DMS114 treated with DMSO at 0.1 percent for 48 hours (cell line): Measurements from ENCODE around the gene UQCC3.
"Not testable (repeated sequence)": the region's sequence is repeated elsewhere in the genome, so short reads cannot be mapped to it uniquely, and the experiment has no call there.

ENCODE experiments used
- DNase-seq: peaks from one replicate; lab custom pipeline; 2025; ENCODE audit not compliant: unreplicated experiment; lab: John Stamatoyannopoulos, UW

UQCC3 gene

GRCh38 chr11:62702246-62702645 is 30.8 kb downstream of the UQCC3 start:
- no peak for DNase-seq

- not testable (repeated sequence) for DNase-seq
These were observed 32.4 kb downstream of the UQCC3 start for GRCh38 chr11:62703921-62704320.

GRCh38 chr11:62705413-62705812 is 33.9 kb downstream of the UQCC3 start:
- no peak for DNase-seq

GRCh38 chr11:62705880-62706849 is 34.7 kb downstream of the UQCC3 start:
- peak; percentile 80 for DNase-seq

GRCh38 chr11:62706850-62707247 is 35.4 kb downstream of the UQCC3 start:
- no peak for DNase-seq

- no peak for DNase-seq
These were observed 35.9 kb downstream of the UQCC3 start, which contains the start of the genes BSCL2 and GNG3 for GRCh38 chr11:62707277-62707861. Gene BSCL2, minus strand, starts transcription at chr11:62707424. Its CDS starts 229 bp downstream, at chr11:62707195. Gene GNG3, plus strand, starts transcription at chr11:62707676. Its CDS starts 620 bp downstream, at chr11:62708296.

GRCh38 chr11:62708392-62708791 is 36.9 kb downstream of the UQCC3 start:
- DNase-seq, result no peak

GRCh38 chr11:62708793-62709192 is 37.3 kb downstream of the UQCC3 start:
- DNase-seq, result no peak

- DNase-seq, result peak; percentile 98
These were observed 38.0 kb downstream of the UQCC3 start for GRCh38 chr11:62709247-62710000.

- DNase-seq, result peak; percentile 61
These were observed 38.5 kb downstream of the UQCC3 start for GRCh38 chr11:62710001-62710345.

GRCh38 chr11:62712276-62712812 is 40.9 kb downstream of the UQCC3 start:
- DNase-seq, result no peak

- no peak for DNase-seq
These were observed 41.4 kb downstream of the UQCC3 start for GRCh38 chr11:62712861-62713260.

- no peak for DNase-seq
These were observed 41.9 kb downstream of the UQCC3 start for GRCh38 chr11:62713343-62713742.

GRCh38 chr11:62715150-62716130 is 44.0 kb downstream of the UQCC3 start:
- DNase-seq, result no peak

GRCh38 chr11:62716206-62716605 is 44.7 kb downstream of the UQCC3 start:
- no peak for DNase-seq

GRCh38 chr11:62716816-62717215 is 45.3 kb downstream of the UQCC3 start:
- DNase-seq, result no peak

GRCh38 chr11:62719302-62719978 is 48.0 kb downstream of the UQCC3 start:
- DNase-seq, result no peak

- no peak for DNase-seq
These were observed 50.5 kb downstream of the UQCC3 start for GRCh38 chr11:62721994-62722393.
